SK-N-SH (cell line): Measurements from ENCODE around the gene SDK1.

Experiments
- EP300 ChIP-seq, 2 experiments: IDR thresholded peaks; 2 replicates each; pipeline versions ENCODE4 v1.4.0 to v1.6.1; 2012; ENCODE audit warnings: borderline replicate concordance in 1 of 2, low read depth in 1 of 2, low read length in 1 of 2
- EZH2phosphoT487 ChIP-seq: fragments of 200-600 bp; sonication (generic); IDR thresholded peaks from 2 replicates; pipeline ENCODE4 v1.6.1; 2017; ENCODE audit warnings: low read depth, mixed run types, mild to moderate bottlenecking, antibody characterized with exemption, moderate library complexity, borderline replicate concordance
- GABPA ChIP-seq: IDR thresholded peaks from 2 replicates; pipeline ENCODE4 v1.4.0; 2012; ENCODE audit warnings: low read depth, mild to moderate bottlenecking
- MXI1 ChIP-seq: IDR thresholded peaks from 2 replicates; pipeline ENCODE4 v1.6.1; 2012; ENCODE audit warnings: mild to moderate bottlenecking, low read depth, low read length, improper control_type of control experiment
- POLR2AphosphoS5 ChIP-seq: IDR thresholded peaks from 2 replicates; pipeline ENCODE4 v1.6.1; 2012; ENCODE audit warnings: low read depth, low read length
- RAD21 ChIP-seq: IDR thresholded peaks from 2 replicates; pipeline ENCODE4 v1.6.1; 2012; ENCODE audit warnings: mild to moderate bottlenecking, low read length
- SIN3A ChIP-seq: IDR thresholded peaks from 2 replicates; pipeline ENCODE4 v1.6.1; 2012; ENCODE audit warnings: low read depth, mild to moderate bottlenecking, low read length, moderate library complexity, borderline replicate concordance
- TAF1 ChIP-seq: IDR thresholded peaks from 2 replicates; pipeline ENCODE4 v1.6.1; 2012; ENCODE audit warnings: low read depth, mild to moderate bottlenecking, low read length, moderate library complexity, borderline replicate concordance
- YY1 ChIP-seq: IDR thresholded peaks from 2 replicates; pipeline ENCODE4 v1.4.0; 2012; ENCODE audit warnings: low read depth, mild to moderate bottlenecking
- TF ChIP-seq, protein P1 (sequence below): fragments of 200-600 bp; sonication (generic); IDR thresholded peaks from 2 replicates; pipeline ENCODE4 v1.6.1; 2017; ENCODE audit warnings: antibody characterized with exemption, mild to moderate bottlenecking, moderate library complexity
- TF ChIP-seq, protein P2 (sequence below): IDR thresholded peaks from 2 replicates; pipeline ENCODE4 v1.6.1; 2012; ENCODE audit warnings: mild to moderate bottlenecking, low read depth, low read length, moderate library complexity
- TF ChIP-seq, protein P3 (sequence below): IDR thresholded peaks from 2 replicates; pipeline ENCODE4; 2012
- TF ChIP-seq, protein P4 (sequence below): IDR thresholded peaks from 2 replicates; pipeline ENCODE4 v1.4.0; 2012; ENCODE audit warnings: low read depth
- TF ChIP-seq, protein P5 (sequence below): fragments of 150-350 bp; IDR thresholded peaks from 2 replicates; pipeline ENCODE4 v1.6.1; 2017; ENCODE audit warnings: antibody characterized with exemption, low read length, low read depth, borderline replicate concordance

DNA sequence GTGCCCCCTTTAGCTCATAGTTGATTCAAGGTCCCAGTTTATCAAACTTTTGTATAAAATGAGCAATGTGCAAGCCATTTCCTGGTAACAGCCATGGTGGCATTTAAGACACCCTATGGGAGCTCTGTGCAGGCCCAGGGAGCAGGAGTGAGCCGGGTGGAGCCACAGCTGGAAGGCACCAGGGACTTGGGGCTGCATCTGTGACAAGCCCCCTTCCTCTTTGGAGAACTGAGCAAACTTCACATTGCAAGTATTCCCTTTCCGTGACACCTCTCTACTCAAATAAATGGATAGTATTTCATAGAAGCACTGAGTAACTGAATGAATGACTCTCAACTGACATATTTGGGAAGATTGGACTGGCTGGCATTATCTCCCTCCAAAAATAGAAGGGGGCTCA lies 822.3 kb downstream of the SDK1 start:
- no peak for TF ChIP-seq GABPA
- TF ChIP-seq, protein P1, sequence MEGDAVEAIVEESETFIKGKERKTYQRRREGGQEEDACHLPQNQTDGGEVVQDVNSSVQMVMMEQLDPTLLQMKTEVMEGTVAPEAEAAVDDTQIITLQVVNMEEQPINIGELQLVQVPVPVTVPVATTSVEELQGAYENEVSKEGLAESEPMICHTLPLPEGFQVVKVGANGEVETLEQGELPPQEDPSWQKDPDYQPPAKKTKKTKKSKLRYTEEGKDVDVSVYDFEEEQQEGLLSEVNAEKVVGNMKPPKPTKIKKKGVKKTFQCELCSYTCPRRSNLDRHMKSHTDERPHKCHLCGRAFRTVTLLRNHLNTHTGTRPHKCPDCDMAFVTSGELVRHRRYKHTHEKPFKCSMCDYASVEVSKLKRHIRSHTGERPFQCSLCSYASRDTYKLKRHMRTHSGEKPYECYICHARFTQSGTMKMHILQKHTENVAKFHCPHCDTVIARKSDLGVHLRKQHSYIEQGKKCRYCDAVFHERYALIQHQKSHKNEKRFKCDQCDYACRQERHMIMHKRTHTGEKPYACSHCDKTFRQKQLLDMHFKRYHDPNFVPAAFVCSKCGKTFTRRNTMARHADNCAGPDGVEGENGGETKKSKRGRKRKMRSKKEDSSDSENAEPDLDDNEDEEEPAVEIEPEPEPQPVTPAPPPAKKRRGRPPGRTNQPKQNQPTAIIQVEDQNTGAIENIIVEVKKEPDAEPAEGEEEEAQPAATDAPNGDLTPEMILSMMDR = no peak
- TF ChIP-seq SIN3A = no peak
- TF ChIP-seq MXI1 = no peak
- TF ChIP-seq, protein P2, sequence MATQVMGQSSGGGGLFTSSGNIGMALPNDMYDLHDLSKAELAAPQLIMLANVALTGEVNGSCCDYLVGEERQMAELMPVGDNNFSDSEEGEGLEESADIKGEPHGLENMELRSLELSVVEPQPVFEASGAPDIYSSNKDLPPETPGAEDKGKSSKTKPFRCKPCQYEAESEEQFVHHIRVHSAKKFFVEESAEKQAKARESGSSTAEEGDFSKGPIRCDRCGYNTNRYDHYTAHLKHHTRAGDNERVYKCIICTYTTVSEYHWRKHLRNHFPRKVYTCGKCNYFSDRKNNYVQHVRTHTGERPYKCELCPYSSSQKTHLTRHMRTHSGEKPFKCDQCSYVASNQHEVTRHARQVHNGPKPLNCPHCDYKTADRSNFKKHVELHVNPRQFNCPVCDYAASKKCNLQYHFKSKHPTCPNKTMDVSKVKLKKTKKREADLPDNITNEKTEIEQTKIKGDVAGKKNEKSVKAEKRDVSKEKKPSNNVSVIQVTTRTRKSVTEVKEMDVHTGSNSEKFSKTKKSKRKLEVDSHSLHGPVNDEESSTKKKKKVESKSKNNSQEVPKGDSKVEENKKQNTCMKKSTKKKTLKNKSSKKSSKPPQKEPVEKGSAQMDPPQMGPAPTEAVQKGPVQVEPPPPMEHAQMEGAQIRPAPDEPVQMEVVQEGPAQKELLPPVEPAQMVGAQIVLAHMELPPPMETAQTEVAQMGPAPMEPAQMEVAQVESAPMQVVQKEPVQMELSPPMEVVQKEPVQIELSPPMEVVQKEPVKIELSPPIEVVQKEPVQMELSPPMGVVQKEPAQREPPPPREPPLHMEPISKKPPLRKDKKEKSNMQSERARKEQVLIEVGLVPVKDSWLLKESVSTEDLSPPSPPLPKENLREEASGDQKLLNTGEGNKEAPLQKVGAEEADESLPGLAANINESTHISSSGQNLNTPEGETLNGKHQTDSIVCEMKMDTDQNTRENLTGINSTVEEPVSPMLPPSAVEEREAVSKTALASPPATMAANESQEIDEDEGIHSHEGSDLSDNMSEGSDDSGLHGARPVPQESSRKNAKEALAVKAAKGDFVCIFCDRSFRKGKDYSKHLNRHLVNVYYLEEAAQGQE = no peak
- no peak for TF ChIP-seq TAF1
- TF ChIP-seq YY1 = no peak
- TF ChIP-seq POLR2AphosphoS5 = no peak
- TF ChIP-seq, protein P3, sequence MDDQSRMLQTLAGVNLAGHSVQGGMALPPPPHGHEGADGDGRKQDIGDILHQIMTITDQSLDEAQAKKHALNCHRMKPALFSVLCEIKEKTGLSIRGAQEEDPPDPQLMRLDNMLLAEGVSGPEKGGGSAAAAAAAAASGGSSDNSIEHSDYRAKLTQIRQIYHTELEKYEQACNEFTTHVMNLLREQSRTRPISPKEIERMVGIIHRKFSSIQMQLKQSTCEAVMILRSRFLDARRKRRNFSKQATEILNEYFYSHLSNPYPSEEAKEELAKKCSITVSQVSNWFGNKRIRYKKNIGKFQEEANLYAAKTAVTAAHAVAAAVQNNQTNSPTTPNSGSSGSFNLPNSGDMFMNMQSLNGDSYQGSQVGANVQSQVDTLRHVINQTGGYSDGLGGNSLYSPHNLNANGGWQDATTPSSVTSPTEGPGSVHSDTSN = no peak
- no peak for TF ChIP-seq EZH2phosphoT487
- TF ChIP-seq, protein P4, sequence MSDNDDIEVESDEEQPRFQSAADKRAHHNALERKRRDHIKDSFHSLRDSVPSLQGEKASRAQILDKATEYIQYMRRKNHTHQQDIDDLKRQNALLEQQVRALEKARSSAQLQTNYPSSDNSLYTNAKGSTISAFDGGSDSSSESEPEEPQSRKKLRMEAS = no peak
- no peak for TF ChIP-seq EP300 (IDR thresholded peaks at IDR 0.05; ENCODE audit: borderline replicate concordance in 1 of 2, low read depth in 1 of 2, low read length in 1 of 2)
- TF ChIP-seq RAD21 = no peak
- TF ChIP-seq, protein P5, sequence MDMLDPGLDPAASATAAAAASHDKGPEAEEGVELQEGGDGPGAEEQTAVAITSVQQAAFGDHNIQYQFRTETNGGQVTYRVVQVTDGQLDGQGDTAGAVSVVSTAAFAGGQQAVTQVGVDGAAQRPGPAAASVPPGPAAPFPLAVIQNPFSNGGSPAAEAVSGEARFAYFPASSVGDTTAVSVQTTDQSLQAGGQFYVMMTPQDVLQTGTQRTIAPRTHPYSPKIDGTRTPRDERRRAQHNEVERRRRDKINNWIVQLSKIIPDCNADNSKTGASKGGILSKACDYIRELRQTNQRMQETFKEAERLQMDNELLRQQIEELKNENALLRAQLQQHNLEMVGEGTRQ = no peak
